Upper lobe of left lung (tissue), 4 donors: ENCODE measurements around the gene PLXNA2.

Experiments
- CTCF ChIP-seq, 6 experiments: fragments of 450-650 bp in 4 of 6; fragments of 200-600 bp in 2 of 6; sonication (generic) in 2 of 6; IDR thresholded peaks; one replicate each; pipeline ENCODE4 v1.5.1; 2016 to 2019; ENCODE audit warnings: antibody characterized with exemption in 6 of 6
- EP300 ChIP-seq, 4 donors: sonication (generic); formaldehyde crosslinking; IDR thresholded peaks; one replicate each; pipeline ENCODE4 v1.5.1; 2017; ENCODE audit warnings: antibody characterized with exemption in 4 of 4, control low read depth in 2 of 4
- POLR2A ChIP-seq, 4 donors: fragments of 450-650 bp; IDR thresholded peaks; one replicate each; pipeline ENCODE4 v1.5.1; 2016 to 2017; ENCODE audit warnings: antibody characterized with exemption in 4 of 4, mild to moderate bottlenecking in 2 of 4
- POLR2AphosphoS5 ChIP-seq, 2 donors: sonication (generic); formaldehyde crosslinking; IDR thresholded peaks; one replicate each; pipeline ENCODE4 v1.5.1; 2017; ENCODE audit warnings: antibody characterized with exemption in 2 of 2

DNA sequence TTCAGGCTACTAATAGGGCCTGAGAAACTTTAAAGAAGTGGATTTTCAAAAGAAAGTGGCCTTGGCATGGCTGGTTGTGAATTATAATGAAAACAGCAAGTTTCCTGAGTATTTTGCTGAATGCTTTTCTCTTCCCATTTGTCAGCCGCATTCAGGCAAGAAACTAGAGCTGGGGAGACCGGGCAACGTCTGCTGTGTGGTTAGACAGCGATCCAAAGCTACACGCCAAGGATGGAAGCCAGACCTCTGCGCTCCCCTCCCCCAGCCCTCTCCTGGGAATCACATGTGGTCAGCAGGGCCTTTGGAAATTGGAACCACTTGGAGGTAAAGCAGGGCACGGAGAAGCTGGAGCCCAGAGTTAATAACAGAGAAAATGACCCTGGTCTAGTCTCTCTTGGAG lies 219.2 kb downstream of the PLXNA2 start:
- TF ChIP-seq POLR2A (IDR thresholded peaks at IDR 0.05) (no peak), POLR2AphosphoS5 (IDR thresholded peaks at IDR 0.05) (no peak), CTCF (IDR thresholded peaks at IDR 0.05) (no peak), EP300 (IDR thresholded peaks at IDR 0.05) (no peak)
